IgD-negative memory B cell (primary cell): ENCODE data around the gene TTYH1. TPM values are rescaled to one million over a fixed set of nuclear protein-coding genes. Genes with fewer than 3 reads are reported as not detected.
"Not testable (repeated sequence)": the region's sequence is repeated elsewhere in the genome, so short reads cannot be mapped to it uniquely, and the experiment has no call there.

ENCODE experiments used
- H3K27ac Mint-ChIP-seq, 3 donors: one replicate each; pipeline ENCODE4 v1.8.0; 2020 to 2022; ENCODE audit warnings: mild to moderate bottlenecking in 3 of 3, mixed read lengths in 3 of 3, moderate library complexity in 1 of 3
- H3K27me3 Mint-ChIP-seq: one replicate; pipeline ENCODE4 v1.8.0; 2021; ENCODE audit warnings: mixed read lengths
- H3K36me3 Mint-ChIP-seq: one replicate; pipeline ENCODE4 v1.8.0; 2020; ENCODE audit warnings: mild to moderate bottlenecking, mixed read lengths
- H3K4me1 Mint-ChIP-seq, 3 donors: one replicate each; pipeline ENCODE4 v1.8.0; 2020 to 2022; ENCODE audit warnings: mixed read lengths in 3 of 3, mild to moderate bottlenecking in 1 of 3
- H3K4me3 Mint-ChIP-seq, 4 donors: one replicate each; pipeline ENCODE4 v1.8.0; 2020 to 2022; ENCODE audit warnings: mild to moderate bottlenecking in 4 of 4, mixed read lengths in 4 of 4, moderate library complexity in 3 of 4
- H3K9me3 Mint-ChIP-seq, 3 donors: one replicate each; pipeline ENCODE4 v1.8.0; 2020 to 2021; ENCODE audit warnings: mixed read lengths in 3 of 3, mild to moderate bottlenecking in 1 of 3
- polyA plus RNA-seq: library from polyadenylated mRNA; unstranded; fragments of 300-500 nt; fragmentation: Illumina TruSeq; gene quantifications from one replicate; pipeline ENCODE4 v1.2.3, GENCODE V29; 2021

The TTYH1 gene
- 0.16 TPM for polyA plus RNA-seq

DNA sequence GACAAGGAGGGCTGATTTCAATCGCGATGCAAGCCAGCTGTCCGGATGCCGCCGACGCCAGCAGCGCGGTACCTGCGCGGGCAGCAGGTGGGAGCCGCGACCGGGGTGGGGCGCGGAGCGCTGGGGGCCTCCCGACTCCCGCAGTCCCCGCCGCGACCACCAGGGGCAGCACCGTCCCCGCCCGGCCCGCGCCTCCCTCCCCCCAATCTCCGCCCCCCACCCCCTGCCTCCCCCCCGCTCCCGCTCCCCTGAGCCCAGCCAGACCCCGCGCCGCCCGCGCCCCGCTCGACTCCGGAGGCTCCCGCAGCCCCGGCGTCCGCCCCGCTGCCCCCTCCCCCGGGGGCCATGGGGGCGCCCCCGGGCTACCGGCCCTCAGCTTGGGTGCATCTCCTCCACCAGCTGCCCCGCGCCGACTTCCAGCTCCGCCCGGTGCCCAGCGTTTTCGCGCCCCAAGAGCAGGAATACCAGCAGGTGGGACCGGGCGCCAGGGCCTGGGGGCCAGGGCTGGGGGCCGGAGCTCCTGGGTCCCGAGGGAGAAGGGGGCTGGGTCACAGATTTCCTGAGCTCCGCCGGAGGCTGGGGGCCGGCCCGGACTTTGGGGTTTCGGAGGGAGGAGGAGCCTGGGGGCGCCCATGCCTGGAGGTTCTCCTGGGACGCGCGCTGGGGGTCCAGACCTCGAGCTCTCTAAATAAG lies at the start of gene TTYH1:
TSS of gene TTYH1 (plus strand) at position 257 of the 693 bp plus-strand sequence. CDS start at position 346, 89 bp downstream.
- H3K36me3 Mint-ChIP-seq: no peaks in the 10 kb centered on the region
- peaks cover 27% of the 10 kb centered on the region for H3K27me3 Mint-ChIP-seq
- H3K9me3 Mint-ChIP-seq: peaks cover 0 to 3% (median 2%) of the 10 kb centered on the region in 3 donors
- H3K27ac Mint-ChIP-seq: no peak within 1 kb of the TSS
- H3K4me1 Mint-ChIP-seq: peaks cover 0 to 13% (median 9%) of the 10 kb centered on the region in 3 donors
- peak within 1 kb of the TSS in 1 of 4 donors; percentile 37 for H3K4me3 Mint-ChIP-seq

DNA sequence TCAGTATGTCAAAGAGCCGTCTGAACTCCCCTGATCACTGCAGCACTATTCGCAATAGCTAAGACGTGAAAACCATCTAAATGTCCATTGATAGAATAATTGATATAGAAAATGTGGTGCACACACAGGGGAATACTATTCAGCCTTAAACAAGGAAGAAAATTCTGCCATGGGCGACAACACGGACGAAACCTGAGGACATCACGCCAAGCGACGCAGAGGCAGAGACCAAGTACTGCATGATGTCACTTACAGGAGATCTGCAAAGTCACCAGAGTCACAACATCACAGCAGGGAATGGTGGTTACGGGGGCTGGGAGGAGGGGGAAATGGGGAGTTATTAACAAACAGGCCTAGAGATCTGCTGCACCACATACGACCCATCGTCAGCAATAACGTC lies 49.5 kb upstream of the TTYH1 start:
- H3K27ac Mint-ChIP-seq, H3K36me3 Mint-ChIP-seq, H3K27me3 Mint-ChIP-seq, H3K9me3 Mint-ChIP-seq: not testable (repeated sequence)
- H3K4me3 Mint-ChIP-seq: peak overlapping the region in 3 of 4 donors; percentile 52 to 82 (median 70)
- H3K4me1 Mint-ChIP-seq: peaks cover 38 to 47% (median 43%) of the 10 kb centered on the region in 3 donors

DNA sequence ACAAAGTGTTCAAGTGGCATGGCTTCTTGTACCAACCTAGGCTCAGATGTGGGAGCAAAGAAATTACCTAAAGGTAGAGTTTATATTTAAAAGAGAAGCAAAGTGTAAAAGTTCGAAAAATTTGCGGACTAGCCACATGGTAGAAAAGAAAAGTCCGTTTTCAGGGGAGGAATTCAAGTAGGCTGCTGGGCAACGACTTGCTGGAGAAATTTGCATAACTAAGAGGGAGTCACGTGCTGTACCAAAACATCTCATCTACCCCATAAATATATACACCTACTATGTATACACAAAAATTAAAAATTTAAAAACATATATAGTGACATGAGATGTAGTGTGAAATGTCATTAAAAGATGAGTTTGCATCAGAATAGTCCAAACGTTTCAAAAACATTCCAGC lies 48.5 kb upstream of the TTYH1 start:
- Mint-ChIP-seq H3K4me3 (peak overlapping the region in 2 of 4 donors; percentile 70 to 82), H3K36me3 (peaks cover 4% of the 10 kb centered on the region), H3K4me1 (peaks cover 43 to 45% (median 44%) of the 10 kb centered on the region in 3 donors), H3K27ac (peak overlapping the region in 1 of 3 donors; percentile 40), H3K9me3 (no peaks in the 10 kb centered on the region), H3K27me3 (peaks cover 6% of the 10 kb centered on the region)

DNA sequence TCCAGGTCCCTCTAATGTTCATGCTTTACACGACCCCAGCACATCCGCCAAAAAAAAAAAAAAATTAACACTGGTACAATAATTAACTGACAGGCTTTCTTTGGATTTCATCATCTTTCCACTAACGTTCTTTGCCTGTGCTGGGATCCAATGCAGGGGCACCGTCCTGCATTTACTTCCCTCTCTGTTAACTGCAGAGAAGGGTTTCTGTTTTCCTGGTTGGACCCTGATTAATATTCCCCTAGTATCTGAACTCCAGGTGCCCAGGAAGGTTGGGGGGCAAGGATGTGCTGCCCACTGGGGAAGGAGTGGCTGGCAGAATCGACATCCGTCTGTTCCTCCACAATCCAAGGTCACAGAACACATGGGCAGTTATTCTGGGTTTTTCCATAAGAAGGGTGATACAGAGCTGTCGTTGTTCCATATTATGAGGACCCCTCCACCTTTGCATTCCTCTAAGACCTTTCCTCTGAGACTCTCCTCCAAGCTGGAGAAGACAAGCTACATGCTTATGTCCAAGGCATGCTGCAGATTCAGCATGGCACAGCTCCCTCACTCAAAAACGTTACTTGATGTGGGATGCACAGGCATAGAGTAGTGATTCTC lies 46.1 kb upstream of the TTYH1 start:
- Mint-ChIP-seq H3K4me1 (peaks cover 45 to 49% (median 46%) of the 10 kb centered on the region in 3 donors), H3K27ac (peak overlapping the region in 2 of 3 donors; percentile 51 to 86), H3K4me3 (peak overlapping the region; percentile 87 to 96 (median 90)), H3K36me3 (peaks cover 4% of the 10 kb centered on the region), H3K27me3 (peaks cover 6% of the 10 kb centered on the region), H3K9me3 (no peaks in the 10 kb centered on the region)

DNA sequence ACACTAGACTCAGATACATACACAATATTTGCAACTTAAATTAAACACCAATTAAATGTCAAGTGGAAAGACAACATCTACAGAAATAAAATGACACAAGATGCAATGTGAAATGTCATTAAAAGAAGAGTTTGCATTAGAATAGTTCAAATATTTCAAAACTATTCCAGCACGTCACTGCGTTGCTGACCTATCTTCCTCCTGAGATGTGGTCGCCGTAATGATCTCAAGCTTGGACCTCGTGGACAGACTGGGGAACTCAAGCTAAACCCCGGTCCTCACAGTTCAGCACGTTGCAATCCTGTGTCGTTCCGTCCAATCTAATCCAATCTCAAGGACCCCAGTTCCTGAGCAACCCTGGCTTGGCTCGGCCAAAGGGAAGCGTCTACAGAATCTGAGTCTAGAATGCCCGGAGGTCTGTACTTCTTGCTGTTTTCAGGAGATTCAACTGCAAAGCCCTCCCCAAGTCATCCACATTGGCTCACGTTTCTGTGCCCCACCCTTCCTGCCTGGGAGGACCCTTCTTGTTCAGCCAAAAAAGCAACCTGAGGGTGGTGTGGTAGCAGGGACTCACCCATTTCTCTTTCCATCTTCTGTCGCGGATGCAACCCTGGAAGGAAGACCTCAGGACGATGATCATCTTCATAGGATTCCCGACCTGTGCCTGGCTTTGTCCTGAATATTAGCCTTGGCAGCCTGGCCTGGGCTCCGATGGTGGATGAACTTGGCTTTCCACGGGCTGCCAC lies 45.4 kb upstream of the TTYH1 start:
- not testable (repeated sequence) for H3K9me3 Mint-ChIP-seq, H3K36me3 Mint-ChIP-seq, H3K27me3 Mint-ChIP-seq
- peaks cover 40 to 49% (median 46%) of the 10 kb centered on the region in 3 donors for H3K4me1 Mint-ChIP-seq
- peak overlapping the region; percentile 87 to 96 (median 90) for H3K4me3 Mint-ChIP-seq
- H3K27ac Mint-ChIP-seq: peak overlapping the region; percentile 81 to 86 (median 86)

DNA sequence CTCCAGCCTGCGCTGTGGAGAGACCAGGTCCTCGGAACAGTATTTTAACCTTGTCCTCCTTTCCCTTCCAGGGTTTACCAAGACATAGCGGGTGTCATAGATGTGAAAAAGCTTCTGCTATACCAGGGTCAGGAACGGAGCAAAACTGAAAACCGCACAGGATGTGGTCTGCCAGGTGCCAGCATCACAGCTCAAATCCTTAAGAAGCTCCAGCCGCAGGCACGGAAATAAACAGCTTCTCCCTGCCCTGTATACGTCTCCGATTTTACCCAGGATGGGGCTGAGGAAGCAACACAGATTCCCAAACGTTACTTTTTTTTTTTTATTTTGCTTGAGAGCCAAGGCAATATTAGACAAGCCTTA lies 44.8 kb upstream of the TTYH1 start:
- H3K27me3 Mint-ChIP-seq, H3K9me3 Mint-ChIP-seq, H3K36me3 Mint-ChIP-seq: not testable (repeated sequence)
- peaks cover 41 to 46% (median 45%) of the 10 kb centered on the region in 3 donors for H3K4me1 Mint-ChIP-seq
- peak overlapping the region; percentile 71 to 86 (median 81) for H3K27ac Mint-ChIP-seq
- H3K4me3 Mint-ChIP-seq: peak overlapping the region; percentile 87 to 91 (median 89)

DNA sequence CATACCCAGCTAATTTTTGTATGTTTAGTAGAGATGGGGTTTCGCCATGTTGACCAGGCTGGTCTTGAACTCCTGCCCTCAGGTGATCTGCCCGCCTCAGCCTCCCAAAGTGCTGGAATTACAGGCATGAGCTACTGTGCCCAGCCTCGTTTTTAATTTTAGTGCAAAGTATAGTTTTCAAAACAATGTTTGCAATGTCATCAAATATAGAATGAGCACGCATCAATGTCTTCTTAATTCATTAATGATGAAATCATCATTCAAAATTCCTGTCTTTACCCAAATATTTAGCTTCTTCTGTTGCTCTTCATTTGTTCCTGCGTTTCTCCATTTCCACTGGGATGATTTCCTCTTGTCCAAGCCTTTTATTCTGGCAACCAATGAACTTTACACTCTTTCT lies 43.8 kb upstream of the TTYH1 start:
- not testable (repeated sequence) for H3K36me3 Mint-ChIP-seq, H3K27me3 Mint-ChIP-seq, H3K9me3 Mint-ChIP-seq
- Mint-ChIP-seq H3K4me3 (peak overlapping the region; percentile 46 to 82 (median 80)), H3K27ac (peak overlapping the region; percentile 18 to 84 (median 39)), H3K4me1 (peaks cover 48 to 49% (median 48%) of the 10 kb centered on the region in 3 donors)

DNA sequence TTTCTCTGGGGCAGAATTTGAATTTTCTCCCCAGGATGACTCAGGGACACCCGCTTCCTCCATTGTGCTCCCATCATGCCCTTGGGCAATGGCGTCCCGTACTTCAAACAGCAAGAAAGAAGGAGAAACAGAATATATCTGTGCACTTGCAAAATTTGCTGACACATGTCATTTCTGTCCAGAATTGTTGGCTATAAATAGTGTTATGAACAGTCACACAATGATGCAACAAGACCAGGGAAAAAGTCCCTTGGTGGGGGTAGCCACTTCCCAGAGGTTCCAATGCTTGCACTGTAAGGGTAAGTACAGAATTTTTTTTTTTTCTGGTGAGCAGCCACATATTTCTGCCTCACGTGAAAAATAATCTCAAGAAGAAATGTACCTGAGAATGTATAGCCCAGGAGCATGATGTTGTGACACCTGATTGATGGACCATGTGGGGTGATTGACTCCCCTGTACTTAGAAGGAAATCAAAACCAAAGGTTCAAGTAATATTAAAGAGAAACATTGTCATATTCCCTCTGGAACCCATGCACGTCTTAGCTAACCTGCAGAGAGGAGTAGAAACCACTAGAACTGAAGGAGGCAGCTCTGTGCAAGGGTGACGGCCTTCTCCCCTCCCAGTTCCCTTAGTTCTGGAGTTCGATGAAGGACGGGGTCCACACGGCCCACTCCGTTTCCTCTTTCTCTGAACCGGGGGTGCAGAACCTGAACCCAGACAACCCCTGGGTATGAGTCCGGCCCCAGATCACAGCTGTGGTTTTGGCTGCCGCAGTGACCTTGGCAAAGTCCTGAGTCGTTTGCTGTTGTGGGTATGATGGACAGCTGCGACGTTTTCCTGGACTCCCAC lies 41.3 kb upstream of the TTYH1 start:
- peaks cover 54 to 57% (median 57%) of the 10 kb centered on the region in 3 donors for H3K4me1 Mint-ChIP-seq
- peak overlapping the region in 2 of 4 donors; percentile 25 to 49 for H3K4me3 Mint-ChIP-seq
- no peaks in the 10 kb centered on the region for H3K9me3 Mint-ChIP-seq
- peaks cover 4% of the 10 kb centered on the region for H3K27me3 Mint-ChIP-seq
- H3K36me3 Mint-ChIP-seq: peaks cover under 1% of the 10 kb centered on the region
- H3K27ac Mint-ChIP-seq: peak overlapping the region in 1 of 3 donors; percentile 30

DNA sequence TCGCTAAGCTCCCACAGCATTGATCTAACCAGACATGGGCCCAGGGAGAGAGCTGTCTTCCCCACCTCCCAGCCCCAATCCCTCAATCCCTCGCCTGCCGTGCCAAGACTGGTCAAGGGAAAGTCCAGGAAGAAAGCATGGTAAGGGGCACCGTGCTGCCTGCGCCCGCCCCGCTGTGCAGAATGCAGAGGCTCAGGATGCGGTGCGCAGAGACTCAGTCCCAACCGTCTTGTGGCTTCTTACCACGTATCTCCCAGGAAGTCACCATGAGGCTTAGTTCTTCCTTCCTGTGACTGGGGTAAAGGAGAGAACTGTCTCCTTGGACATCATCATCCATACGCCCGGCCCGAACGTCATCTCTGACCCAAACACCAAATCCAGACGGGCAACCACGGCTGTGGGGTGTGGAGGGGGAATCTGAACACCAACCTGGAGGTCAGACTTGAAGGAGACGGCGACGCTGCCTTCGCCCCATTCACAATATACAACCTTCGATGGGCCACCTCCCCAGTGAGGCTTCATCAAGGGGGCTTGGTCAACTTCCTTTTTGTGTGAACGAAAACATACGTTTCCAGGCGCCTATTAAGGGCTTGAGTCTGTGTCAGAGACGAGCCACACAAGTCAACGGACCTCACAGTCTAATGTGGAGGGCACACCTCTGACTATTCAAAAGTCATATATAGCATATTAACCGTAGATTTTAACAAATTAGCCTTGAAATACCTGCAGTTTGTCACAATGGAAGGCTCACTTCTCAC lies 39.9 kb upstream of the TTYH1 start:
- not testable (repeated sequence) for H3K9me3 Mint-ChIP-seq, H3K27me3 Mint-ChIP-seq, H3K36me3 Mint-ChIP-seq
- Mint-ChIP-seq H3K27ac (peak overlapping the region; percentile 64 to 92 (median 86)), H3K4me3 (peak overlapping the region in 3 of 4 donors; percentile 21 to 77 (median 73)), H3K4me1 (peaks cover 55 to 58% (median 56%) of the 10 kb centered on the region in 3 donors)

DNA sequence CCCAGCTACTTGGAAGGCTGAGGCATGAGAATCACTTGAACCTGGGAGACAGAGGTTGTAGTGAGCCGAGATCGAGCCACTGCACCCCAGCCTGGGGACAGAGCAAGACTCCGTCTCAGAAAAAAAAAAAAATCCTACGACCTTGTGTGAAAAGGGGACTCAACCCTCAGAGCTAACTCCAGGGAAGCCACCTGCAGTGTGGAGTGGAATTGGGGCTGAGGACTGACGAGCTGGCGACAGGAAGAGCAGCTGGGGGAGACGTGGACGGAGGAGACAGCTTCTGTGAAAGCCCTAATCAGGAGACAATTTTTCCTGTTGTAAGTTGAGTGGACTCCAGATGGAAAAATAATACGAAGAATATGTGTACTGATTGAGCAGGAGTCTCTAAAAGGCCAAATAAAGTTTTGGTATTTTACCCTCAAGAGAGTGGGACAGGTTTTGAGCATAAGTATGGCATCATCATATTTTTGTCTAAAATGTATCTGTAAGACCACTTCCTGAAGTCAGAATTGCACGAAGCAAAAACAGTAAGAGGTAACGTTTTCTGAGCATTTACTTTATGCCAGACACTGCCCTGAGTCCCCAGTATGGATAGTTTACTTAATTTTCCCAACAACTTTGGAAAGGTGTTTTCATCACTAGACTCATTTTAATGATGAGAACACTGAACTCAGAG lies 38.5 kb upstream of the TTYH1 start:
- Mint-ChIP-seq H3K36me3 (no peaks in the 10 kb centered on the region), H3K27ac (peak overlapping the region in 2 of 3 donors; percentile 77 to 92), H3K27me3 (peaks cover 3% of the 10 kb centered on the region), H3K4me1 (peaks cover 46 to 53% (median 49%) of the 10 kb centered on the region in 3 donors), H3K9me3 (peaks cover 0 to 7% (median 0%) of the 10 kb centered on the region in 3 donors), H3K4me3 (peak overlapping the region in 2 of 4 donors; percentile 22 to 89)

DNA sequence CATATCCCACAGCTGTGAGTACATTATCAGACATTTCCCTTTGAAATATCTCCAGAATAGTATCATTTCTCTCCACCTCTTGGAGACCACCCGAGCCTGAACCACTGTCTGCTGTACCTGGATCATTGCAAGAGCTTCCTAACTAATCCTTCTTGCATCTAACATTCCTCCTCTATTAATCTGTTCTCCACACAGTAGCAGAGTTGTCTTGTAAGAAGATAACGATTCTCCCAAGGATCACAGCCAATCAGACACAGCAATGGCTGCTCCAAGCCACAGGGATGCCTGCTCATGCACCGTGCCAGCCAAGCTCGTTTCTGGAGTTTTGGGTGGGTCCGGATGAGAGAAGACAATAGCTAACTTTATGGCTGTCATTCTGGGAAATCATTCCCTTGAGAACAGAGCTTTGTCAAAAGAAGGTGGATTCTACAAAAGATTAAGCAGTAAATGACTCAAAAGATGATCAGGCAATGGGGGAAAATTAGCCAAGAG lies 36.0 kb upstream of the TTYH1 start:
- Mint-ChIP-seq H3K27ac (peak overlapping the region in 2 of 3 donors; percentile 69 to 74), H3K4me3 (peak overlapping the region in 3 of 4 donors; percentile 28 to 92 (median 47)), H3K9me3 (peaks cover 0 to 7% (median 0%) of the 10 kb centered on the region in 3 donors), H3K4me1 (peaks cover 35 to 39% (median 37%) of the 10 kb centered on the region in 3 donors), H3K27me3 (peaks cover 3% of the 10 kb centered on the region), H3K36me3 (no peaks in the 10 kb centered on the region)

DNA sequence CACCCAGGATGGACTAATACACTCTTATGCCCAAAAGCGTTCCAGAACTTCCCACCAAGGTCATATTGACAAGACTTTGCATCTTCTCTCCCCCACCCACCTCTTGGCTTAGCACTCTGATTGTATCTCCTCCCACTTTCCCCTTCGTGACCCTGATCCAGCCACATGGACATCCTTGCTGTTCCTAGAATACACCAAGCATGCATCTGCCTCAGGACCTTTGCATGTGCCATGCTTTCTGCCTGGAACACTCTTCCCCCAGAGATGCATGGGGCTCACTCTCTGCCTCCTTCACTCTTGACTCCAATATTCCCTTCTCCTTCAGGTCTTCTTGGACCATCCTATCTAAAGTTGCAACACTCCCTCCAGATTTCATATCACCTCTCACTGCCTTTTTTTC lies 34.4 kb upstream of the TTYH1 start:
- Mint-ChIP-seq H3K4me1 (peaks cover 35 to 37% (median 36%) of the 10 kb centered on the region in 3 donors), H3K9me3 (peaks cover 0 to 7% (median 0%) of the 10 kb centered on the region in 3 donors), H3K4me3 (peak overlapping the region in 1 of 4 donors; percentile 39), H3K36me3 (no peaks in the 10 kb centered on the region), H3K27me3 (peaks cover 3% of the 10 kb centered on the region), H3K27ac (no peak overlapping the region)

DNA sequence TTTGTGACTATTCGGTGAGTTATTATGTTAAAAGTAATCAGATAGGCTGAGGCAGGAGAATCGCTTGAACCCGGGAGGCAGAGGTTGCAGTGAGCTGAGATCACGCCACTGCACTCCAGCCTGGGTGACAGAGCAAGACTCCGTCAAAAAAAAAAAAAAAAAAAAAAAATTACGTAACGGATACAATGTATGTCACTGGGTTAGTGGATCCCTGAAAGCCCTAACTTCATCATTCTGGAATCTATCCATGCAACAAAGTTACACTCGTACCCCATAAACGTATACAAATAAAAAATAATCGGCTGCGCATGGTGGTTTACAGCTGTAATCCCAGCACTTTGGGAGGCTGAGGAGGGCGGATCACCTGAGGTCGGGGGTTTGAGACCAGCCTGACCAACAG lies 33.2 kb upstream of the TTYH1 start:
- H3K4me3 Mint-ChIP-seq, H3K27me3 Mint-ChIP-seq, H3K27ac Mint-ChIP-seq, H3K36me3 Mint-ChIP-seq, H3K9me3 Mint-ChIP-seq: not testable (repeated sequence)
- H3K4me1 Mint-ChIP-seq: peaks cover 27 to 30% (median 28%) of the 10 kb centered on the region in 3 donors
